Right ventricle myocardium inferior (tissue), 1 donor: ENCODE data around the gene FOXJ3. TPM values are rescaled to one million over a fixed set of nuclear protein-coding genes. Genes with fewer than 3 reads are reported as not detected.

ENCODE experiments used
- ATAC-seq: fragments of 200-7000 bp; cut with Tn5 transposase; one replicate; pipeline ENCODE4 v1.9.1; 2020; ENCODE audit warnings: mild to moderate bottlenecking, moderate library complexity
- DNase-seq: peaks from one replicate; pipeline ENCODE4 v3.0.0; 2021; ENCODE audit errors: missing footprints
- intact Hi-C: fragments of 100-400 bp; cut with DNase I; formaldehyde crosslinking; loops from one replicate; pipeline ENCODE4 v1.11.0; 2022
- total RNA-seq: library from RNA; stranded (reverse); fragmentation: NEBNext Ultra II Directional; extraction: Animal tissue kit (Norgen Biotek cat#: 25700); gene quantifications from one replicate; pipeline ENCODE4 v1.2.1, GENCODE V29; 2021
- donor health status: DM: no; HTN: yes; CAD: no; lungs with severe emphysema.

Gene FOXJ3
- total RNA-seq, 1 donor from 2014 or later, result 37.9 TPM

DNA sequence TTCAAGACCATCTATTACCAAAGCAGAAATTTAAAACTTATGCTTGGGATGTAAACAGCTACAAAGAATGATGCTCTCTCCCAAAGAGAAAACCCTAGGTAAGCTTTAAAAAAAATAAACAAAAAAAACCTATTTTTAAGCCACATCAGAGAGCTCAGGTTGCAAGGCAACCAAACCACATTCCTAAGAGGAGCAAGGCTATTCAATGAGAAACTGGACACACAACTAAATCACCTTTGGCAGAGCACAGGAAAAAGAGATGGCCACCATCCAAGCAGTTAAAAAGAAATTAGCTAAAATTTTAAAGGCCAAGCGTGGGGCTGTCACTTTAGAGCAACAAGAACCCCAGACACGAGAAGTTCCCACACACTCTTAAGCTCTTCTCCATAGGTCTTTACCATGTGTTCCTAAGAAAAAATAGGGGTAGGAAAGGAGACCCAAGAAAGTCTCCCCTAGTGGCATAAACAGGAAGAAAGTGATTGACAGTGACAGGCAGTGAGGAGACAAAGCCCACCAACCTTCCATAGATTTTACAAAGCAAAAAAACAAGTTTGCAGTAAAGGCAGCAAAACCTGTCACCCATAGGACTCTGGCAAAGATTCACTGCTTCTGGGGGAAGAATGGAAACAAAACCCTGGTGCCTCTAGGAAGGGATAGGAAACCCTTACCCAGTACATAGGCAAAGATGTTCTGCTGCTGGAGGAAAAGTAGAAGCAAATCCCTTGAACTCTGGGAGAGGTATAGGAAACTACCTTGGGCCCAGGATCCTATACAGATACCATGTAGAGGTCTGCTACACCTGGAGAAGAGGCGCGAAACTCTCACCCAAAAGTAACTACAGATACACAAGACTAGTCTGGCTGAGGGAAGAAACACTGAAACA is 68.5 kb downstream of the FOXJ3 start:
- DNase-seq (no peak), ATAC-seq (no peak)
- intact Hi-C loops, result no loop called here

DNA sequence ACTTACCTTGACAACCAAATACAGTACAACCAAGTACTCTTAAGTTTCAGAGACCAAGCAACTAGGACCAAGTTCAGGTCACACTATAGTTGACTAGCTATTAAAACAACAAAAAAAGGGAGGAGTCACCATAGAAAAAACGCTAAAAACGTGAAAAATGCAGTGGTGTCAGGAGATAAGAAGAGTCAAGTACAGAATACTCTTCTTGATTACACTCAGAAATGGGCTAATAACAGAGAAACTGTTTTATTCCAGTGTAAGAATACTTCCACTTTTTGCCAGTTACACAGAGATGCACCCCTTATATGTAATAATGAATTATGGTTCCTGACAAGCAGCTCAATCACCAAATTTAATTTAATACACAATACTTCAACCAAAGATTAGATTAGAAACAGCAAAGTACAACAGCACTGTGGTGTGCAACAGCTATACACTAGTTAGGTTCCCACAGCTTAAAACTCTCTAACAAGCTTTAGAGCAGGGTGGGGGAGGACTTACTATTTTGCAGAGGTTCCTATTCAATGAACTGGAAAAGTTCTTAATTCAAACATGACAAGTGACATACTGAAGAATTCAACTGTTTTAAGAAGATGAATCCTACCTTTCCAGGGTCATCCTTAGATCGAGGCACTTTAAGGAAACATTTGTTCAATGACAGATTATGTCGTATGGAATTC is 70.4 kb downstream of the FOXJ3 start:
- DNase-seq, result no peak
- ATAC-seq, result no peak
- intact Hi-C loops, result no loop called here

DNA sequence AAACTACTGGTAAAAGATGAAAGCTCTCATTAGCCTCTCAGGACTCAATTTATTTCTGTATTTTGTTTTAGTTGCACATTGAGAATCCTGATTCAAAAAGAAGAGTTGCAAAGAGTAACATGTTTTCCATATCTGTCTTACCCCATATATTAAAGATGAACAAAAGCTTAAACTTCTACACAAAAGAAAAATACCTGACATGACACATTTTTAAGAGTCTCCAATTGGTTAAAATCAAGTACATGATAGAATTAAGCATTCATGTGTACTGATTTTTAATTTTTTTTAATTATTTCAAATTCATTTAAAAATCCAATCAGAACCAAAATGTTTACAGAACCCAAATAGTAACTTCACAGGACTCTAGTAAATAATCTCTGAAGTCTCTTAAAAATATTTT is 72.0 kb downstream of the FOXJ3 start:
- intact Hi-C loops, result no loop called here
- ATAC-seq, result no peak
- DNase-seq, result no peak

DNA sequence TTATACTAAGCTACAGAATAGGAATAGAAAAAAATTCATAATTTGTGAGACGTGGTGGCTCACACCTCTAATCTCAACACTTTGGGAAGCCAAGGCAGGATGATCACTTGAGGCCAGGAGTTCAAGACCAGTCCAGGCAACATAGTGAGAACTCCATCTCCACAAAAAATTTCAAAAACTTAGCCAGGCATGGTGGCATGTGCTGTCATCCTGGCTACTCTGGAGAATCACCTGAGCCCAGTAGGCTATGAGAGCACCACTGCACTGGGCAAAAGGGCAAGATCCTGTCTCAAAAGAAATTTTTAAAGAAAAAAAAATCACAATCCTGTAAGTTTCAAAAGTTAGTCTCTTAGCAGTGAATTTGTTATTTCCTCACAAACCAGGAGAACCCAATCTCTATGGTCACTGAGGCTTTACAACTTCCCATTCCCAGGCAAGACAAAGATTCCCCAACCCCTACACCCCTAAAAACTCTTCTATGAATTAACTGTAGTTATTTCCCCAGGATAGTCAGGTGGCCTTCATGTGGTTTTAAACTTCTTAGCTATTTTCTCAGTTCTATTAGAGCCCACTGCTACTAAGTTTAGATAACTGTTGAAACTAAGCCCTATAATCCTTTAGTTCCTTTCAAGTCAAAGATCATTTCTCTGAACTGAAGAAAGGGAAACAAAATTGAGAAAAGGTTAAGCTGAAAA is 74.5 kb downstream of the FOXJ3 start:
- DNase-seq (no peak), ATAC-seq (no peak)
- intact Hi-C loops, result no loop called here

DNA sequence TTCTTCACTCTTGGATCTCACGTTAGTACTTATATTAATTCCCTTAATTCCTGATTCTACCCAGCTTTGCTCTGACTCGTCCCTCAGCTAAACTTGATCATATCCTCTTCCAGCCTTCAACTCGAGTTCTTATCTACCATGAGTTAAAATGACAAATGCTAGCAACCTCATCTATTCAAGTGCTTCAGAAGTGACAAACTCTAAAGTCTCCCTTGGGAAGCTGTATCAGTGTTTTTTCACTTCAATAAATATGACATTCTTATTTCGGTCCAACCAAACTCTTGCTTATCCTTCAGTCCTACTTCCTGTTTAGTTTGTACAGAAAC is 75.3 kb downstream of the FOXJ3 start:
- ATAC-seq (peak; percentile 39), DNase-seq (no peak)
- intact Hi-C loops, result no loop called here

DNA sequence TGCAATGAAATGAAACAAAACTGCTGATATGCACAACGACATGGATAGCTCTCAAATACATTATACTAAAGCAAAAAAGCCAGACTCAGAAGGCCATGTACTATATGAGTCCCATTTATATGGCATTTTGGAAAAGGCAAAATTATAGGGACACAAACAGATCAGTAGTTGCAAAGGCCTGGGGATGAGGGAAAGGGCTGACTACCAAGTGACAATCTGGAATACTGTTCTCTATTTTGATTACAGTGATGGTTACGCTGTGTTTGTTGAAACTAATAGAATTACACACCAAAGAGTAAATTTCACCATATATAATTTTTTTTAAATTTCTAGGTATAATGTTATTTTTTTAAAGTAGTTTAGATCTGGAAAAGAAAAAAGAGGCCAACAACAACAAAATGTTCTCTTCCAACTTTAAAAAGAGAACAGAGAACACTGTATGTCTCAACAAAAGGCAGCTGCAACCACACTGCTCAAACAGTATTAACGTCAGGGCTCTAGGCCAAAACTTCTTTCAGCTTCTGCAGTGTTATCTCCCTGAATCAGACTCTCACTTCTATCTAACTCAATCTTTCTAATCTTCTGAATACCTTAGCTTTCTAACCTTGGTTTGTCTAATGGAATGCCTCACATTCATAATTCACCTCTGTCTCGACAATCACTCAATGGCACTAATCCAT is 75.8 kb downstream of the FOXJ3 start:
- peak; percentile 84 for ATAC-seq
- no peak for DNase-seq
- intact Hi-C loops, result no loop called here

DNA sequence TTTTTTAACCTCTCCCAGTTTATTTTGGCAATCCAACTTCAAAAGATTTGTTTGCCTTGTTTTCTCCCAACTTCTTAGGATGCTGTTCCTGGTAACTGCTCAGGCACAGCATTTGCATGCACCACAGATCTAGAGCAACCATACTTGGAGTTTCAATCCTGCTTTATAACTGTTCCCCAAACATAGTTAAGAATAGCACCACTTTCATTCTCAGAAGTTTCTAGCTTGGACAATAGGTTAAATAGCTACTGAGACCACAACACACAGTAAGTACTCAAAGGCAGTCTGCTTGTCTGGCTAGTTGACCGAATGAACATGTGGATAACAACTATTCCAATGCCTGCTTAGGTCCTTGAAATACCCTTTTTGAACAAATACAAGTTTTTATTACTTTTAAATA is 76.8 kb downstream of the FOXJ3 start:
- no peak for DNase-seq
- intact Hi-C loops, result no loop called here
- ATAC-seq, result no peak

DNA sequence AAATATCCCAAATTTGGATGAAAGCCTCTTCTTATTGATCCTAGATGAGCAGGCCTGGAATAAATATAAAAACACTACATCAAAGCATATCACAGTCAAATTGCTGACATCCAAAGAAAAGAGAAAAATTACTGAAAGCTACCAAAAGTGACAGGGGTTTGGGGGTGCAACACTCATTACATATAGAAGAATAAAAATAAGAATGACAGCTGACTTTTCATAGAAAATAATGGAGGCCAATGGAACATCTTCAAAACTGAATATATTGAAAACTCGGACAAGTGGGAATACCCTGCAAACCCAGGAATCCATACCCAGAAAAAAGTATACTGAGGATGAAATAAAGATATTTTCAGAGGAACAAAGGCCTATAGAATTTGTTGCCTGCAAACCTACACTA is 84.0 kb downstream of the FOXJ3 start:
- intact Hi-C loops, result no loop called here
- no peak for DNase-seq
- ATAC-seq, result no peak

DNA sequence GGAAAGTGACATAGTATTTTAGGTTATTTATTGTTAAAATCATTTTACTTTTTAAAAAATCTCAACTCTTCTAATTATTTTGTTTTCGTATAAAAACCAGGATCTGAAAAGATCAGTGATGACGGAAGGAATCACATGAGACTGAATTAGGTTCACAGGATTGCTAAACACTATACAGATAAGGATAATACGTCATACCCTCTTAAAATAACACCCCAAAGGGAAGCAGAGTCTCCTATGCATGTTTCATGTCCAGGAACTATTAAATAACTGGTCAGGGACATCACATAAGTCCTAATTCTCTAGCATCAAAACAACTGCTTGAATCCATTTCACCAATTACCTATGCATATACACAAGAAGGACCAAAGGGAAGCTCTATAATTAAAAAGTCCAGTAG is 84.9 kb downstream of the FOXJ3 start:
- ATAC-seq (no peak), DNase-seq (no peak)
- intact Hi-C loops, result no loop called here

DNA sequence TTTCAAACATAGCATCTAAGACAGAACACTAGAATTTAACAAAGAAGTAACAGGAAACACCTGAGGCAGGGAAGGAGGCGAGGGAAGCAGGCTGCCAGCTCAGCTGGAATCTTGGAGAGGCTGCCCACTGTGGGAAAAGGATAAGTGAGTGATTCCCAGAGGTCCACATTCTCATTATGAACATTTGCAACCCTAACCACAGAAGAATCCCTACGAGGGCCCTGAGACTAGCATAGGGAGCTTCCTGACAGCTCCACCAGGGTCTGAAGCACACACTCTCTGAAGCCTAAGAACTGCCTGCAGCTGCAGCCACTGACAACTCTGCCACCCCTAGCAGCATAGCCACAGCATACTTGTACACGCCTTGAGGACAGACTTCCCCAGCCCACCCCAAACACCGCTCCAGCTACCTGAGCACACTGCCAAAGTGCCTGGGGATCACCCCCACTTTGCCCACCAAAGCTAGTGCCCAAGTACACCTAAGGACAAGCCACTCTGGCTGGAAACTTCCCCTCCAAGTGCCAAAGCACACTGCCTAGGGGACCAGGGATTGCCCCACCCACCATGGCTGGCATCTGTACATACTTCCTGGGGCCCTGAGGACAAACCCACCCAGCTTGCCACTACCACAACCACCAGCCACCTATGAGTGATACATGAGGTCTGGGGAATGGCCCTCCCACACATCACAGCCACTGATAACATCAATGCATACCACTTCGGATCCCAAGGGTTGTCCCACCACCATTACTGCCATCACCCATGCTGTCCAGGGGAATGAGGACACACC is 93.9 kb downstream of the FOXJ3 start:
- intact Hi-C loops, result no loop called here
- no peak for DNase-seq
- peak; percentile 28 for ATAC-seq

DNA sequence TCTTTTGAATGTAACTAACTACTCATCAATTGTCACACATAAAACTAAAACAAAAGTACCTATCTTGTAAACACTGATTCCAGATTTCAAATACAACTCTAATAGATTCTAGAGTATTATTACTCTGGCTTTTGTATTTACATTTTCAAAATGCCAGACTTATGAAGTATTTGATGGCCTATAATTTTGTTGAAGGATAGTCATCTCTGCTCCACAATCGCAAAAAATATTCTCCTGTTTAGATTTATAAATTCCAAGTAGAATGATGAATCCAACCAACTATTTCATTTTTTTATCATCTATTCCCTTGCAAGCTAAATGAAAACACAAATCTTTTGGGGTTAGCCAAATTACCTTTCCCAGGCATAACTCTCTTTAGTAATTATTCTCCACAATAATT is 95.5 kb downstream of the FOXJ3 start:
- ATAC-seq (no peak), DNase-seq (no peak)
- intact Hi-C loops, result no loop called here

DNA sequence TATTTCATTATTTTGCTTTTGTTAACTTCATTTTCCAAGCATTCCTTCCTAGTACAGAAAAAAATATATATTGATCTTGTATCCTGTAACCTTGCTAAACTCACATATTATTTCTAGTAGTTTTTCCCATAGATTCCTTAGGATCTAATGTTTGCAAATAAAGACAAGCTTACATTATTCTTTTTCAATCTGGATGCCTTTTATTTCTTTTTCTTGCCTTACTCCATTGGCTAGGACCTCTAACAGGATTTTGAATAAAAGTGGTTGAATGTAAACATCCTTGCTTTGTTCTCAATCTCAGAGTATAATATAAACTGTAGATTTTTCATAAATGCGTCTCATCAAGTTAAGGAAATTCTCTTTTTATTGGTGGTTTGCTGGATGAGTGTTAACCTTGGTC is 96.0 kb downstream of the FOXJ3 start:
- no peak for ATAC-seq
- no peak for DNase-seq

DNA sequence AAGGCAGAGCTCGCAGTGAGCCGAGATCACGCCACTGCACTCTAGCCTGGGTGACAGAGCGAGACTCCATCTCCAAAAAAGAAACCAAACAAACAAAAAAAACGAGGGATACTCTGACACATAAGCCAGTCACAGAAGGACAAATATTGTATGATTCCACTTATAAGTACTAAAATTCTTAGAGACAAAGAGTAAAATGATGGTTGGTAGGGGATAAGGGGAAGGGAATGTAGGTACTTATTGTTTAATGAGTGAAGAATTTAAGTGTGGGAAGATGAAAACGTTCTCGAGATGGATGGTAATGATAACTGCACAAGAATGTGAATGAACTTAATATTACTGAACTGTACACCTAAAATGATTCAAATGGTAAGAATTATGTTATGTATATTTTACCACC is 103.8 kb downstream of the FOXJ3 start:
- intact Hi-C loops, result no loop called here
- ATAC-seq, result no peak
- DNase-seq, result no peak

More for the DNA sequence above, 96.0 kb downstream of the FOXJ3 start:
- intact Hi-C loops, result no loop called here

DNA sequence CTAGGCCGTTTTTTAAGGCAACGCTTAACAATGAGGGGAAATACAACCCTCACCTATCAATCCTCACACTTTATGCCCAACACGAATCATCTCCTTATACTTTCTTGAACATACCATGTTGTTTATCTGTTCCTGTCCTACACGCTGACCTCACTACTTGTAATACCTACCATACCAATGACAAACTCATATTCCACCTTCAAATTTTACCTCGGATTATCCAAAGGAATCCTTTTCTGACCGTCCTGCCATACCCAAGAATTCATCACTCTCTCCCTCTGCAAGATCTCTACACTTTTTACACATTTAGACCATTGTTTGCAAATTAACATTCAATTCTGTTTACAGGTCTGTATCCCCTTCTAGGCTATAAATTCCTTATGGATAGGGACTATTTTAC is 106.1 kb downstream of the FOXJ3 start:
- no peak for ATAC-seq
- no peak for DNase-seq
- intact Hi-C loops, result no loop called here

DNA sequence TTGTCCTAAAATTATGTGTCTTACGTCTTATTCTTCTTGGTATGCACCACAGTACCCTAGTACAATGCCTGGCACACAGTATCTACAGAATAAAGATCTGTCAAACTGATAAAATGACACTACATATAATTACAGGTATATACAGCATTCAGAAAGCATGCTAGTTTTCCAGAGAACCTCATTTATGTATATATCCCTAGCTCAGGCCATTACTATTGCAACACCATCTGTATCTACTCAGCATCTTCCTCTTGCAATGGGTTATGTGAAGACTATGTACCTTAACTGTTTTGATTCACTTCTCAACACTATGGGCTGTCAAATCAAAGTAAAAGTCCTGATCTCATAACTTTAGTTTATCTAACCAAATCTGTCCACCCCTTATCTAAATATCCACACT is 112.0 kb downstream of the FOXJ3 start:
- no peak for ATAC-seq
- intact Hi-C loops, result no loop called here
- DNase-seq, result no peak

DNA sequence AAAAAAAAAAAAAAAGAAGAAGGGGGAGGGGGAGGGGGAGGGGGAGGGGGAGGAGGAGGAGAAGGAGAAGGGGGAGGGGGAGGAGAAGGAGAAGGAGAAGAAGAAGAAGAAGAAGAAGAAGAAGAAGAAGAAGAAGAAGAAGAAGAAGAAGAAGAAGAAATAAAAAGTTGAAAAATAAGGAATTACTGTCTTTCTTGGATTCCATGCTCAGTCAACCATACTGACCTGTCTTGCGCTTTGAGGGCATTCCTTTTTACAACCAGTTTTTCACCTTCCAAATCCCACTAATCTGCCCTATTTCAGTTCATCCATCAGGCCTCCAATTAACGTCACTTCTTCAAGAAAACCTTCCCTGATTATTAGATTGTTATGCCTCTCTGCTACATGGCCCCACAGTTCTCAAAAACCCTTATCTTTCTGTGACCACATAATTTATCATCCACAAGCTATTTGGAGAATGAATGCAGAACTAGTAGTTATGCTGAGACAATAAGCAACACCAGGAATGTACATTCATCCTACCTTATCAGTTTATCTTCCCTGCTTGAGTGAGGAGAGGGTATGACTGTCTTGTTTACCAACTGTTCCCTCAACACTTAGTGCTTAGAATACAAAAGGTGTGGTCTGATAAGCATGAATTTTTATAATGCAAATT is 113.0 kb downstream of the FOXJ3 start:
- ATAC-seq, result no peak
- intact Hi-C loops, result no loop called here

DNA sequence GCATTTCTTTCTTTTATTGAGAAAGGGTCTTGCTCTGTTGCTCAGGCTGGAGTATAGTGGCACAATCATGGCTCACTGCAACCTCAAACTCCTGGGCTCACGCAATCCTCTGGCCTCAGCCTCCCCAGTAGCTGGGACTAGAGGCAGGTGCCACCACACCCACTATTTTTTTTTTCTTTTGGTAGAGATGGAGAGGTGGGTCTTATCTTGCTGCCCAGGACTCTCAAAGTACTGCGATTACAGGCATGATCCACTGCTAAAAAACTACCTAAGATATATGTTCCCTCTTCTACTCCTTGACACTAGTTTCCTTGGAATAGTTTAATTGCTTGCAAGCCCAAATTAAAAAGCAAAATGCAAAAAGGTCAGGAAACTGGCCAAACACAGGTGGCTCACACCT is 113.6 kb downstream of the FOXJ3 start:
- no peak for DNase-seq
- intact Hi-C loops, result no loop called here

More for the DNA sequence above, 113.0 kb downstream of the FOXJ3 start:
- no peak for DNase-seq

DNA sequence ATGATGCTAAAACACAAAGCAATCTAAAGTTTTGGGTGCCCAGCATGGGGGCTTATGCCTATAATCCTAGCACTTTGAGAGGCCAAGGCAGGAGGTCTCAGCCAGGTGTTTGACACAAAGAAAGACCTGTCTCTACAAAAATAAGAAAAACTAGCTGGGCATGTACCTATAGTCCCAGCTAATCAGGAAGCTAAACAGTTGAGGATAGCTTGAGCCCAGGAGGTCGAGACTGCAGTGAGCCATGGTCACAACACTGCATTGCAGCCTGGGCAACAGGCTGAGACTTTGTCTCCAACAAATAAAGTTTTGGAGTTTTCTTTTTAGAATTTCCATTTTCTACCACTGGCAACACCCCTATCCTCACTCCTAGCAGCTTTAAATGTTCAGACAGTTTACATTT is 115.4 kb downstream of the FOXJ3 start:
- ATAC-seq (no peak), DNase-seq (no peak)
- intact Hi-C loops, result no loop called here

More for the DNA sequence above, 113.6 kb downstream of the FOXJ3 start:
- ATAC-seq, result no peak
